KOPT-K1 (cell line): Measurements from ENCODE around the gene TRAPPC2.
A peak's percentile ranks its signal among the peaks of the same experiment; 100 is the strongest.
"Not testable (repeated sequence)": the region's sequence is repeated elsewhere in the genome, so short reads cannot be mapped to it uniquely, and the experiment has no call there.

Experiments used
- H3K27ac ChIP-seq: fragments of 200-600 bp; sonication (generic); 2 replicates; pipeline ENCODE4 v1.5.1; 2016; ENCODE audit warnings: antibody characterized with exemption, mild to moderate bottlenecking, low read depth, low read length; ENCODE audit not compliant: poor library complexity, severe bottlenecking
- H3K36me3 ChIP-seq: fragments of 200-600 bp; sonication (generic); 2 replicates; pipeline ENCODE4 v1.5.1; 2017; ENCODE audit warnings: antibody characterized with exemption, mild to moderate bottlenecking, low read length, moderate library complexity; ENCODE audit not compliant: insufficient read depth
- H3K9me3 ChIP-seq: fragments of 200-600 bp; sonication (generic); 2 replicates; pipeline ENCODE4 v1.5.1; 2017; ENCODE audit warnings: antibody characterized with exemption, low read length, mild to moderate bottlenecking; ENCODE audit not compliant: insufficient read depth, poor library complexity, severe bottlenecking

Gene TRAPPC2

GRCh38 chrX:13755254-13755653 is 20.8 kb upstream of the TRAPPC2 start:
- Histone ChIP-seq H3K36me3 (peaks cover 90% of the 10 kb centered on the region), H3K27ac (no peak overlapping the region), H3K9me3 (no peaks in the 10 kb centered on the region)

- no peaks in the 10 kb centered on the region for H3K9me3 ChIP-seq
- H3K36me3 ChIP-seq: peaks cover 90% of the 10 kb centered on the region
- H3K27ac ChIP-seq: no peak overlapping the region
Measured at GRCh38 chrX:13754765-13755164, 20.3 kb upstream of the TRAPPC2 start.

DNA sequence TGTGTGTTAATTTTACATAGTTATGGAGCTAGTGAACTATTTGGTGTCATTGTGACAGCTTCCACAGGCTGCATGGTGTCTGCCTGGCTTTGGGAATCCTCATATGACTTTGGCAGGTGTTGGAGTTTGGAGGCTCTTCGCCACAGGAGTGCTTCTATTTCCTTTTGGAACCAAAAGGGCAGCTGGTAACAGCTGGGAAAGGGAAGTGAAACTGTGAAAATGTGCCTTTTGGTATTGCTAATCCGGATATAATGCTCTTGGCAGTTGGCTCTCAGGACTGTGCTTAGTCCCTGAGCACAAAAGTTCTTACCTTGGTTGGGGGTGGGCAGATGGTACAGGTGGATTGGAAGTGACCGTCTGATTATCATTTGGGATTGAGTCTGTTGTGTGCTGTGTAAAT is 18.2 kb upstream of the TRAPPC2 start:
- Histone ChIP-seq H3K27ac (no peak overlapping the region), H3K9me3 (no peaks in the 10 kb centered on the region), H3K36me3 (peaks cover 90% of the 10 kb centered on the region)

- Histone ChIP-seq H3K27ac (no peak overlapping the region), H3K36me3 (peaks cover 90% of the 10 kb centered on the region), H3K9me3 (no peaks in the 10 kb centered on the region)
Measured at GRCh38 chrX:13752141-13752540, 17.7 kb upstream of the TRAPPC2 start.

- Histone ChIP-seq H3K36me3 (peaks cover 90% of the 10 kb centered on the region), H3K9me3 (no peaks in the 10 kb centered on the region), H3K27ac (no peak overlapping the region)
Measured at GRCh38 chrX:13750812-13751211, 16.4 kb upstream of the TRAPPC2 start.

DNA sequence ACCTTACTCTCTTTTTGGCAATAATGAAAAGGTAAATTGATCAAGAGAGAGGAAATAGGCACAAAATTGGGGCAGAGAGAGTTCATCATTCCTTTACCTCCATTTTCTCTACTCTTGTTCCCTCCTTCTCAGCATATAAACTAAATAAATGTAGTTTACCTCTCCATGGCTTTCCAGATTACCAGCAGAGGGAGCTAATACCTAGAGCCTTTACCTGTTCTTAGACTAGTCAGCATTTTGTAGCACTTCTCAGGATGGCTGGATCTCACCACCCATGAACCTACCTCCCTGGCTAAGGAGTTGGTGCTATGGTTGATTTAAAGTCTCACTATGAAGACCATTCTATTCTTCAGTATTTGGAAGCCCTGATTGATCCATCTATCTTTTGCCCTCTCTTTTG is 15.8 kb upstream of the TRAPPC2 start:
- no peaks in the 10 kb centered on the region for H3K9me3 ChIP-seq
- peaks cover 90% of the 10 kb centered on the region for H3K36me3 ChIP-seq
- no peak overlapping the region for H3K27ac ChIP-seq

DNA sequence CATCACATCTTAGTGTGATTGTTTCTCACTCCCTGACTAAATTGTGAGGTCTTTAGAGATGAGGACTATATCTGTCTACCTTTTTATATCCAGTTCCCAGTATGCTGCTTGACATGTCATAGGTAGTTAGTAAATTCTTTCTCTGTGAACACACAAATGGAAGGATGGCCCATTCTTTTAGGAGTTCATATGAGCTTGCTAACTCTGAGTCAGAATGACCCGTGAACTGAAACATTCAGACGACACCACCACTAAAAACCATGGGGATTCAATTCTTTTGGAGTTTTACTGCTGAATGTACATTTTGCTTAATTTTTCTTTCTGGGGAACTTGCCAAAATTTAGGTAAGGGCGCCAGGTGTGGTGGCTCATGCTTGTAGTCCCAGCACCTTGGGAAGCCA is 14.1 kb upstream of the TRAPPC2 start:
- Histone ChIP-seq H3K36me3 (peaks cover 93% of the 10 kb centered on the region), H3K27ac (no peak overlapping the region), H3K9me3 (no peaks in the 10 kb centered on the region)

GRCh38 chrX:13747836-13748235 is 13.4 kb upstream of the TRAPPC2 start:
- Histone ChIP-seq H3K36me3 (peaks cover 88% of the 10 kb centered on the region), H3K27ac (no peak overlapping the region)

GRCh38 chrX:13742397-13743176 is 8.2 kb upstream of the TRAPPC2 start:
- peaks cover 53% of the 10 kb centered on the region for H3K36me3 ChIP-seq
- no peaks in the 10 kb centered on the region for H3K9me3 ChIP-seq
- peak overlapping the region; percentile 64 for H3K27ac ChIP-seq

More at GRCh38 chrX:13747836-13748235, 13.4 kb upstream of the TRAPPC2 start:
- H3K9me3 ChIP-seq: no peaks in the 10 kb centered on the region

- Histone ChIP-seq H3K9me3 (no peaks in the 10 kb centered on the region), H3K36me3 (peaks cover 48% of the 10 kb centered on the region), H3K27ac (peak overlapping the region; percentile 64)
Measured at GRCh38 chrX:13741695-13742094, 7.3 kb upstream of the TRAPPC2 start.

GRCh38 chrX:13733506-13733905 is 914 bp downstream of the TRAPPC2 start:
- H3K36me3 ChIP-seq: peaks cover 4% of the 10 kb centered on the region; the same call in 1 of the 2 replicates
- H3K27ac ChIP-seq: peak overlapping the region; percentile 93
- no peaks in the 10 kb centered on the region for H3K9me3 ChIP-seq

DNA sequence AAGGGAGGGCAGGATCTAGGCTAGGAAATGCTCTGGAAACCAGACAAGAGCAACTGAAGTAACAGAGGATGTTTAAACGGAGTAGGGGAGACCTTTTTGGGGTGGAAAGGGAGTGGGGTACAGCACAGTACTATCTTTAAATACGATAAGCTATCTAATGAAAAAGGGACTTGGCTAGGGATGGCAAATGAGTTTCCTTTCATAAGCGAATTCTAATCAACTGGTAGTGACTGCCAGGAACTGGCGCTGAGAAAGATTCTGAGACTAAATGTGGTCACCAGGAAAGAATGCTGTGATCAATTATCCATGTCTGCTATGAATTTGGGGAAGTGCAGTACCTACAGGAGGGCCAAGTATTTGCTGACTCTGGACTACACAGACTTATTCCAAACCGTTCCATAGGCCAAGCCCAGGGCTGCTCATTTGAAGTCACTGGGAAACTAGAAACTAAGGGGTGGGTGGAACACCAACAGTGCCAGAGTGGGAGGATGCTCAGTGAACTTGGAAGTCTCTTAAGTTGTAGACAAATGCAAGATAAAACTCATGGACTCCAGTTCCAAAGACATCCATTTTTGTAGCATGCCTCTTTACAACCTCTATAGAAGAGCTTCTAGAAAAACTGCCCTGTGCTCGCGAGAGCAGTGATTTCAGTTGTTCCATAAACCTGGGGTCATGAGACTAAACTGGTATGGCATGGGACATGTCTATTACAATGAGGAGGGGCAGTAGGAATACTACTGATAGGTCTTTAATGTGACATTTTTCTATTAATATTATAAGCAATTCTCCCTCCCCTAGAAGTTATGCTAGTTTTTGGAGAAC is 2.0 kb downstream of the TRAPPC2 start:
- H3K36me3 ChIP-seq: peaks cover 3% of the 10 kb centered on the region; the same call in 1 of the 2 replicates
- H3K9me3 ChIP-seq: no peaks in the 10 kb centered on the region
- no peak overlapping the region for H3K27ac ChIP-seq

- not testable (repeated sequence) for H3K27ac ChIP-seq, H3K36me3 ChIP-seq, H3K9me3 ChIP-seq
Measured at GRCh38 chrX:13730523-13730922, 3.9 kb downstream of the TRAPPC2 start.

DNA sequence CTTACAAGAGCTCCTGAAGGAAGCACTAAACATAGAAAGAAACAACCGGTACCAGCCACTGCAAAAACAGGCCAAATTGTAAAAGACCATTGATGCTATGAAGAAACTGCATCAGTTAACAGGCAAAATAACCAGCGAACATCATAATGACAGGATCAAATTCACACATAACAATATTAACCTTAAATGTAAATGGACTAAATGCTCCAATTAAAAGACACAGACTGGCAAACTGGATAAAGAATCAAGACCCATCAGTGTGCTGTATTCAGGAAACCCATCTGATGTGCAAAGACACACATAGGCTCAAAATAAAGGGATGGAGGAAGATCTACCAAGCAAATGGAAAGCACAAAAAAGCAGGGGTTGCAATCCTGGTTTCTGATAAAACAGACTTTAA is 7.8 kb downstream of the TRAPPC2 start:
- H3K36me3 ChIP-seq: peaks cover 10% of the 10 kb centered on the region; the same call in 1 of the 2 replicates
- not testable (repeated sequence) for H3K9me3 ChIP-seq, H3K27ac ChIP-seq

DNA sequence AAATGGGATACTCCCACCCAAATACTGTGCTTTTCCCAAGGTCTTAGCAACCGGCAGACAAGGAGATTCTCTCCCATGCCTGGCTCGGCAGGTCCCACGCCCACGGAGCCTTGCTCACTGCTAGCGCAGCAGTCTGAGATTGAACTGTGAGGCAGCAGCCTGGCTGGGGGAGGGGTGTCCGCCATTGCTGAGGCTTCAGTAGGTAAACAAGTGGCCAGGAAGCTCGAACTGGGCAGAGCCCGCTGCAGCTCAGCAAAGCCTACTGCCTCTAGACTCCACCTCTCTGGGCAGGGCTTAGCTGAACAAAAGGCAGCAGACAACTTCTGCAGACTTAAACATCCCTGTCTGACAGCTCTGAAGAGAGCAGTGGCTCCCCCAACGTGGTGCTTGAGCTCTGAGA is 9.5 kb downstream of the TRAPPC2 start:
- H3K36me3 ChIP-seq: peaks cover 25% of the 10 kb centered on the region; the same call in 1 of the 2 replicates
- not testable (repeated sequence) for H3K9me3 ChIP-seq, H3K27ac ChIP-seq
